IMR-90 (cell line): ENCODE results near the gene KPTN. TPM values are rescaled to one million over a fixed set of nuclear protein-coding genes. Genes with fewer than 3 reads are reported as not detected.

Experiments
- ATAC-seq: fragments of 200-7000 bp; cut with Tn5 transposase; 2 replicates; pipeline ENCODE4 v1.9.1; 2020; ENCODE audit warnings: low read depth, mild to moderate bottlenecking, moderate library complexity
- BruUV-seq: library from RNA; stranded (reverse); fragments of 400-500 nt; replicated peaks from 2 replicates; lab custom pipeline; 2021; lab: Mats Ljungman, UMichigan
- CTCF ChIA-PET: fragments of 300-600 bp; formaldehyde crosslinking; extraction: SDS; loops from one replicate; lab custom pipeline; 2021; ENCODE audit warnings: antibody characterized with exemption; lab: Yijun Ruan, JAX
- POLR2A ChIA-PET: fragments of 300-600 bp; sonication (Branson Sonifier 250); formaldehyde crosslinking; loops from one replicate; lab custom pipeline; 2022; ENCODE audit warnings: antibody characterized with exemption; ENCODE audit not compliant: unreplicated experiment; lab: Charles Lee
- DNase-seq: peaks from one replicate; pipeline ENCODE4 v3.0.0; 2013
- H2AFZ ChIP-seq: replicated peaks from 2 replicates; pipeline ENCODE3; 2013; ENCODE audit warnings: low read length, mild to moderate bottlenecking; ENCODE audit not compliant: poor library complexity
- H2AK5ac ChIP-seq: 2 replicates; pipeline ENCODE4 v1.6.1; 2013; ENCODE audit warnings: low read depth, low read length, inconsistent platforms
- H2AK9ac ChIP-seq: replicated peaks from 2 replicates; pipeline ENCODE3; 2013; ENCODE audit warnings: mild to moderate bottlenecking, low read depth, low read length, moderate library complexity; ENCODE audit not compliant: poor library complexity
- H2BK120ac ChIP-seq: 2 replicates; pipeline ENCODE4 v1.6.1; 2013; ENCODE audit warnings: low read depth, low read length, inconsistent platforms
- H2BK15ac ChIP-seq: 3 replicates; pipeline ENCODE4 v1.6.1; 2013; ENCODE audit warnings: low read depth, low read length, inconsistent platforms
- H2BK20ac ChIP-seq: 2 replicates; pipeline ENCODE4 v1.6.1; 2013; ENCODE audit warnings: low read depth, mild to moderate bottlenecking, inconsistent platforms, low read length, moderate library complexity
- H2BK5ac ChIP-seq: 2 replicates; pipeline ENCODE4 v1.6.1; 2013; ENCODE audit warnings: mild to moderate bottlenecking, low read depth, low read length, inconsistent platforms; ENCODE audit not compliant: poor library complexity, severe bottlenecking
- H3K14ac ChIP-seq: replicated peaks from 2 replicates; pipeline ENCODE4 v1.6.1; 2013; ENCODE audit warnings: low read depth, low read length, inconsistent platforms
- H3K18ac ChIP-seq: 2 replicates; pipeline ENCODE4 v1.6.1; 2013; ENCODE audit warnings: low read depth, low read length, control low read depth
- H3K23ac ChIP-seq: 2 replicates; pipeline ENCODE4 v1.6.1; 2013; ENCODE audit warnings: low read depth, low read length, inconsistent platforms
- H3K27ac ChIP-seq: 2 replicates; pipeline ENCODE4 v1.5.1; 2013; ENCODE audit warnings: mild to moderate bottlenecking, control low read depth, low read length; ENCODE audit not compliant: insufficient read depth
- H3K27me3 ChIP-seq: 2 replicates; pipeline ENCODE4 v1.6.1; 2013; ENCODE audit warnings: low read length; ENCODE audit not compliant: control insufficient read depth, insufficient read depth
- H3K36me3 ChIP-seq: 2 replicates; pipeline ENCODE4 v1.6.1; 2013; ENCODE audit warnings: low read length, mixed read lengths; ENCODE audit not compliant: control insufficient read depth, insufficient read depth
- H3K4ac ChIP-seq: 2 replicates; pipeline ENCODE4 v1.6.1; 2013; ENCODE audit warnings: low read depth, low read length, inconsistent platforms
- H3K4me1 ChIP-seq: 2 replicates; pipeline ENCODE4 v1.6.1; 2013; ENCODE audit warnings: low read length, mixed read lengths; ENCODE audit not compliant: control insufficient read depth, insufficient read depth
- H3K4me2 ChIP-seq: 2 replicates; pipeline ENCODE4 v1.6.1; 2013; ENCODE audit warnings: low read depth, mild to moderate bottlenecking, control low read depth, low read length, moderate library complexity
- H3K4me3 ChIP-seq: 2 replicates; pipeline ENCODE4 v1.5.1; 2013; ENCODE audit warnings: low read depth, mild to moderate bottlenecking, control low read depth, low read length, moderate library complexity; ENCODE audit not compliant: insufficient read depth
- H3K56ac ChIP-seq: 2 replicates; pipeline ENCODE4 v1.6.1; 2013; ENCODE audit warnings: low read length, inconsistent platforms; ENCODE audit not compliant: insufficient read depth; ENCODE audit errors: extremely low read depth
- H3K79me1 ChIP-seq, 2 experiments: 2 replicates each; pipeline ENCODE4 v1.6.1; 2013; ENCODE audit warnings: low read length in 2 of 2, inconsistent platforms in 1 of 2, low read depth in 1 of 2
- H3K9ac ChIP-seq: 2 replicates; pipeline ENCODE4 v1.6.1; 2013; ENCODE audit warnings: low read depth, low read length, control low read depth
- H3K9me1 ChIP-seq: 2 replicates; pipeline ENCODE4 v1.6.1; 2013; ENCODE audit warnings: low read length, inconsistent platforms; ENCODE audit not compliant: insufficient read depth
- H3K9me3 ChIP-seq: 2 replicates; pipeline ENCODE4 v1.6.1; 2013; ENCODE audit warnings: low read length; ENCODE audit not compliant: control insufficient read depth, insufficient read depth
- H4K20me1 ChIP-seq: 2 replicates; pipeline ENCODE4 v1.6.1; 2013; ENCODE audit warnings: low read length, inconsistent platforms; ENCODE audit not compliant: insufficient read depth
- H4K5ac ChIP-seq: 2 replicates; pipeline ENCODE4 v1.6.1; 2013; ENCODE audit warnings: mild to moderate bottlenecking, low read depth, low read length, control low read depth
- H4K8ac ChIP-seq, 2 experiments: 2 replicates each; pipeline ENCODE4 v1.6.1; 2013; ENCODE audit warnings: low read depth in 2 of 2, low read length in 2 of 2, control low read depth in 1 of 2, inconsistent platforms in 1 of 2
- H4K91ac ChIP-seq: 2 replicates; pipeline ENCODE4 v1.6.1; 2013; ENCODE audit warnings: low read depth, low read length, inconsistent platforms; ENCODE audit not compliant: insufficient read depth
- BHLHE40 ChIP-seq: fragments of 150-350 bp; IDR thresholded peaks from 2 replicates; pipeline ENCODE4 v1.6.1; 2016; ENCODE audit warnings: mild to moderate bottlenecking, low read depth, low read length
- CEBPB ChIP-seq: IDR thresholded peaks from 2 replicates; pipeline ENCODE4 v1.6.1; 2012; ENCODE audit warnings: low read depth, low read length, improper control_type of control experiment
- CTCF ChIP-seq: conservative IDR thresholded peaks from 2 replicates; pipeline ENCODE4 v1.5.1; 2012; ENCODE audit warnings: mild to moderate bottlenecking, low read depth, low read length, improper control_type of control experiment
- MAFK ChIP-seq: IDR thresholded peaks from 2 replicates; pipeline ENCODE4 v1.6.1; 2012; ENCODE audit warnings: low read depth, low read length, improper control_type of control experiment
- MXI1 ChIP-seq: IDR thresholded peaks from 2 replicates; pipeline ENCODE4 v1.6.1; 2012; ENCODE audit warnings: low read depth, mild to moderate bottlenecking, low read length, moderate library complexity, borderline replicate concordance
- NFE2L2 ChIP-seq: fragments of 150-350 bp; IDR thresholded peaks from 2 replicates; pipeline ENCODE4 v1.6.1; 2016; ENCODE audit warnings: low read depth, mild to moderate bottlenecking, low read length
- POLR2A ChIP-seq: IDR thresholded peaks from 2 replicates; pipeline ENCODE4 v1.6.1; 2012; ENCODE audit warnings: mild to moderate bottlenecking, low read depth, low read length
- RAD21 ChIP-seq: IDR thresholded peaks from 2 replicates; pipeline ENCODE4 v1.6.1; 2012; ENCODE audit warnings: low read length, improper control_type of control experiment
- RFX5 ChIP-seq: IDR thresholded peaks from 2 replicates; pipeline ENCODE4 v1.8.0; 2012; ENCODE audit warnings: low read depth, mild to moderate bottlenecking, low read length, moderate library complexity
- SMC3 ChIP-seq: fragments of 150-350 bp; IDR thresholded peaks from 2 replicates; pipeline ENCODE4 v1.6.1; 2016; ENCODE audit warnings: low read depth, mild to moderate bottlenecking, antibody characterized with exemption, low read length, moderate library complexity
- WGBS, 2 experiments: methylation state at CpG; one replicate each; pipeline versions ENCODE4 v1.1.5 to v1.1.7; 2013; ENCODE audit warnings: missing lambda C conversion rate in 2 of 2; ENCODE audit not compliant: insufficient read length in 1 of 2; ENCODE audit errors: extremely low coverage in 2 of 2; 5-methylcytosine and 5-hydroxymethylcytosine counted together
- dilution Hi-C: fragments of 300-500 bp; cut with HindIII; formaldehyde crosslinking; loops from one replicate; pipeline ENCODE4 v1.14.3; 2018; ENCODE audit warnings: low sequenced_read_pairs; ENCODE audit not compliant: unreplicated experiment
- in situ Hi-C: fragments of 300-500 bp; cut with MboI; formaldehyde crosslinking; loops from 3 replicates; pipeline ENCODE4 v1.14.3; 2019; ENCODE audit warnings: low sequenced_read_pairs, inconsistent platforms, mixed read lengths
- intact Hi-C: fragments of 100-400 bp; cut with micrococcal nuclease; formaldehyde crosslinking; loops from 2 replicates; pipeline ENCODE4 v1.10.0; 2022
- polyA plus RNA-seq, 3 experiments: library from polyadenylated mRNA; depleted of rRNA; stranded (reverse); fragments of >200 nt; gene quantifications; 2 replicates each; pipeline ENCODE4 v1.2.3, GENCODE V29; 2012; ENCODE audit warnings: low replicate concordance in 1 of 3
- total RNA-seq: library from RNA; depleted of rRNA; stranded (reverse); fragments of >200 nt; gene quantifications from 2 replicates; pipeline ENCODE4 v1.2.3, GENCODE V29; 2012

KPTN gene
- total and polyA plus RNA-seq, 2 of the 4 experiments (the other 2 are of a cell fraction): 4.1 to 15.4 TPM

GRCh38 chr19:47506459-47506858 is 22.4 kb upstream of the KPTN start:
- Histone ChIP-seq H2BK20ac (no peak overlapping the region), H2BK15ac (no peak overlapping the region), H3K4me1 (no peaks in the 10 kb centered on the region; the same call in 1 of the 2 replicates), H3K4me2 (no peak overlapping the region), H3K4me3 (no peak overlapping the region), H3K9me3 (no peaks in the 10 kb centered on the region), H3K36me3 (peaks cover 12% of the 10 kb centered on the region), H4K20me1 (peaks cover 58% of the 10 kb centered on the region), H2AK5ac (no peak overlapping the region), H4K5ac (no peak overlapping the region), H3K27me3 (no peaks in the 10 kb centered on the region), H3K18ac (no peak overlapping the region), H3K4ac (no peak overlapping the region), H4K91ac (no peak overlapping the region), H2BK5ac (no peak overlapping the region), H2BK120ac (no peak overlapping the region), H2AK9ac (no peak overlapping the region), H3K9ac (no peak overlapping the region), H3K14ac (no peak overlapping the region), H3K27ac (no peak overlapping the region), H3K79me1 (peaks cover 27 to 82% of the 10 kb centered on the region in 2 experiments), H3K56ac (no peak overlapping the region), H3K23ac (no peak overlapping the region), H4K8ac (no peak overlapping the region), H2AFZ (no peak overlapping the region), H3K9me1 (0 out of 2 replicates have a peak, but pooled peaks cover 4% of the 10 kb centered on the region)
- TF ChIP-seq RAD21: no peak
- TF ChIP-seq MAFK: no peak
- TF ChIP-seq BHLHE40: no peak
- TF ChIP-seq CEBPB: no peak
- TF ChIP-seq SMC3: no peak
- TF ChIP-seq POLR2A: no peak
- no peak for TF ChIP-seq CTCF
- no peak for TF ChIP-seq NFE2L2
- no peak for TF ChIP-seq MXI1
- no peak for TF ChIP-seq RFX5
- intact Hi-C loops (no loop called here), dilution Hi-C loops (no loop called here), in situ Hi-C loops (no loop called here)
- ATAC-seq (no peak), DNase-seq (no peak)
- BruUV-seq: no TSS peak
- ChIA-PET CTCF (no interaction called here), POLR2A (no interaction called here)
- WGBS, 2 experiments: 87% methylated on average over 4 of the region's 8 CpGs; no CpG with 5 or more reads in 1 of the 2 experiments
